Prostate gland (tissue), 2 donors: Measurements from ENCODE around the gene HTD2.

Source experiments
- CTCF ChIP-seq, 4 experiments: fragments of 200-600 bp in 2 of 4; fragments of 450-650 bp in 2 of 4; sonication (generic) in 2 of 4; IDR thresholded peaks; 1 replicate in 3 of 4; 2 replicates in 1 of 4; pipeline ENCODE4 v1.5.1; 2016 to 2019; ENCODE audit warnings: antibody characterized with exemption in 4 of 4, mild to moderate bottlenecking in 2 of 4, moderate library complexity in 2 of 4
- POLR2A ChIP-seq: fragments of 450-650 bp; IDR thresholded peaks from one replicate; pipeline ENCODE4 v1.6.1; 2016; ENCODE audit warnings: antibody characterized with exemption, mild to moderate bottlenecking
- POLR2AphosphoS5 ChIP-seq: sonication (generic); formaldehyde crosslinking; IDR thresholded peaks from one replicate; pipeline ENCODE4 v1.6.1; 2017; ENCODE audit warnings: antibody characterized with exemption

GRCh38 chr3:58285334-58285733 is 21.0 kb upstream of the HTD2 start:
- TF ChIP-seq CTCF (IDR thresholded peaks at IDR 0.05) (no peak), POLR2A (no peak), POLR2AphosphoS5 (no peak)
